Amniotic epithelial cell (primary cell): ENCODE data around the gene LMAN1.

ENCODE experiments used
- DNase-seq: peaks from one replicate; pipeline ENCODE4 v3.0.0-alpha.2; 2010; ENCODE audit warnings: low read depth

LMAN1 gene

GRCh38 chr18:59360381-59360780 is 1.3 kb upstream of the LMAN1 start:
- DNase-seq = no peak

GRCh38 chr18:59359576-59359952 is 499 bp upstream of the LMAN1 start:
- no peak for DNase-seq

- peak; percentile 65 for DNase-seq
These were observed 702 bp downstream of the LMAN1 start for GRCh38 chr18:59358414-59358711.

- DNase-seq = peak; percentile 76
These were observed 1.1 kb downstream of the LMAN1 start for GRCh38 chr18:59357928-59358327.

GRCh38 chr18:59354731-59355130 is 4.3 kb downstream of the LMAN1 start:
- no peak for DNase-seq

- no peak for DNase-seq
These were observed 5.9 kb downstream of the LMAN1 start for GRCh38 chr18:59353079-59353680.

- no peak for DNase-seq
These were observed 6.7 kb downstream of the LMAN1 start for GRCh38 chr18:59352250-59352855.

- DNase-seq = no peak
These were observed 13.5 kb downstream of the LMAN1 start for GRCh38 chr18:59345556-59345955.

- no peak for DNase-seq
These were observed 14.1 kb downstream of the LMAN1 start for GRCh38 chr18:59344996-59345395.

- DNase-seq = no peak
These were observed 15.1 kb downstream of the LMAN1 start for GRCh38 chr18:59343926-59344325.

GRCh38 chr18:59340817-59341216 is 18.2 kb downstream of the LMAN1 start:
- DNase-seq = no peak

GRCh38 chr18:59340312-59340711 is 18.8 kb downstream of the LMAN1 start:
- no peak for DNase-seq

- DNase-seq = no peak
These were observed 26.1 kb downstream of the LMAN1 start for GRCh38 chr18:59332986-59333385.

- no peak for DNase-seq
These were observed 30.4 kb downstream of the LMAN1 start for GRCh38 chr18:59328683-59329082.

- DNase-seq = no peak
These were observed 33.1 kb downstream of the LMAN1 start for GRCh38 chr18:59325965-59326364.

GRCh38 chr18:59324623-59324971 is 34.5 kb downstream of the LMAN1 start:
- no peak for DNase-seq

GRCh38 chr18:59323931-59324622 is 35.0 kb downstream of the LMAN1 start:
- peak; percentile 24 for DNase-seq

GRCh38 chr18:59318460-59319050 is 40.5 kb downstream of the LMAN1 start, which contains the start of gene CPLX4:
Gene CPLX4 (minus strand): TSS chr18:59318649. CDS start chr18:59318462, 187 bp downstream.
- DNase-seq = no peak

GRCh38 chr18:59311631-59312030 is 47.4 kb downstream of the LMAN1 start:
- peak; percentile 12 for DNase-seq

- no peak for DNase-seq
These were observed 50.2 kb downstream of the LMAN1 start for GRCh38 chr18:59308938-59309260.

GRCh38 chr18:59308248-59308937 is 50.7 kb downstream of the LMAN1 start:
- peak; percentile 44 for DNase-seq

- no peak for DNase-seq
These were observed 52.4 kb downstream of the LMAN1 start for GRCh38 chr18:59306640-59307039.

- no peak for DNase-seq
These were observed 53.8 kb downstream of the LMAN1 start for GRCh38 chr18:59305295-59305694.
